Endothelial cell (in vitro differentiated cells): ENCODE measurements around the gene ACTL6B. TPM values are rescaled to one million over a fixed set of nuclear protein-coding genes. Genes with fewer than 3 reads are reported as not detected.

Source experiments
- DNase-seq: peaks from one replicate; pipeline ENCODE4 v3.0.0; 2021; ENCODE audit warnings: low spot score
- H3K27ac Mint-ChIP-seq: one replicate; pipeline ENCODE4 v1.8.0; 2021; ENCODE audit warnings: mixed read lengths, inconsistent platforms; ENCODE audit not compliant: unreplicated experiment
- H3K27me3 Mint-ChIP-seq: one replicate; pipeline ENCODE4 v1.8.0; 2021; ENCODE audit warnings: mild to moderate bottlenecking, moderate library complexity, mixed read lengths, inconsistent platforms; ENCODE audit not compliant: unreplicated experiment
- H3K36me3 Mint-ChIP-seq: one replicate; pipeline ENCODE4 v1.8.0; 2021; ENCODE audit warnings: mild to moderate bottlenecking, low read depth, mixed read lengths, inconsistent platforms; ENCODE audit not compliant: unreplicated experiment
- H3K4me1 Mint-ChIP-seq: one replicate; pipeline ENCODE4 v1.8.0; 2021; ENCODE audit warnings: mild to moderate bottlenecking, mixed read lengths, inconsistent platforms; ENCODE audit not compliant: unreplicated experiment
- H3K4me3 Mint-ChIP-seq: one replicate; pipeline ENCODE4 v1.8.0; 2021; ENCODE audit warnings: mild to moderate bottlenecking, mixed read lengths, inconsistent platforms; ENCODE audit not compliant: unreplicated experiment
- H3K9me3 Mint-ChIP-seq: one replicate; pipeline ENCODE4 v1.8.0; 2021; ENCODE audit warnings: mixed read lengths, inconsistent platforms; ENCODE audit not compliant: unreplicated experiment
- CTCF ChIP-seq: fragments of 200-600 bp; sonication (generic); IDR thresholded peaks from one replicate; pipeline ENCODE4 v1.5.0; 2021; ENCODE audit warnings: antibody characterized with exemption; ENCODE audit not compliant: unreplicated experiment
- total RNA-seq: library from RNA; stranded (reverse); fragmentation: NEBNext Ultra II Directional; extraction: Animal tissue kit (Norgen Biotek cat#: 25700); gene quantifications from one replicate; pipeline ENCODE4 v1.2.1, GENCODE V29; 2021; ENCODE audit not compliant: unreplicated experiment

The ACTL6B gene
- total RNA-seq, 1 donor from 2014 or later: not detected

GRCh38 chr7:100689230-100690135 is 33.2 kb upstream of the ACTL6B start:
- DNase-seq: no peak
- no peak for TF ChIP-seq CTCF
- Mint-ChIP-seq H3K4me1 (peaks cover 17% of the 10 kb centered on the region), H3K4me3 (peak overlapping the region; percentile 56), H3K9me3 (no peaks in the 10 kb centered on the region), H3K27ac (peak overlapping the region; percentile 36), H3K27me3 (peaks cover 11% of the 10 kb centered on the region), H3K36me3 (peaks cover 22% of the 10 kb centered on the region)

GRCh38 chr7:100688326-100688860 is 32.1 kb upstream of the ACTL6B start:
- no peak for DNase-seq
- H3K4me1 Mint-ChIP-seq: peaks cover 17% of the 10 kb centered on the region
- H3K27me3 Mint-ChIP-seq: peaks cover 11% of the 10 kb centered on the region
- peaks cover 22% of the 10 kb centered on the region for H3K36me3 Mint-ChIP-seq
- no peak for TF ChIP-seq CTCF
- H3K27ac Mint-ChIP-seq: peak overlapping the region; percentile 36
- H3K4me3 Mint-ChIP-seq: peak overlapping the region; percentile 56
- H3K9me3 Mint-ChIP-seq: no peaks in the 10 kb centered on the region

GRCh38 chr7:100687751-100688300 is 31.6 kb upstream of the ACTL6B start:
- no peak for DNase-seq
- H3K27me3 Mint-ChIP-seq: peaks cover 6% of the 10 kb centered on the region
- H3K27ac Mint-ChIP-seq: no peak overlapping the region
- no peaks in the 10 kb centered on the region for H3K9me3 Mint-ChIP-seq
- H3K36me3 Mint-ChIP-seq: peaks cover 17% of the 10 kb centered on the region
- H3K4me3 Mint-ChIP-seq: no peak overlapping the region
- no peak for TF ChIP-seq CTCF
- peaks cover 12% of the 10 kb centered on the region for H3K4me1 Mint-ChIP-seq

- H3K9me3 Mint-ChIP-seq: no peaks in the 10 kb centered on the region
- H3K4me1 Mint-ChIP-seq: peaks cover 6% of the 10 kb centered on the region
- no peak overlapping the region for H3K4me3 Mint-ChIP-seq
- no peak for TF ChIP-seq CTCF
- H3K36me3 Mint-ChIP-seq: peaks cover 15% of the 10 kb centered on the region
- no peak for DNase-seq
- H3K27me3 Mint-ChIP-seq: peaks cover 6% of the 10 kb centered on the region
- no peak overlapping the region for H3K27ac Mint-ChIP-seq
Observed at GRCh38 chr7:100687261-100687660, 31.0 kb upstream of the ACTL6B start.

GRCh38 chr7:100686822-100687211 is 30.6 kb upstream of the ACTL6B start:
- no peak for DNase-seq
- H3K4me1 Mint-ChIP-seq: peaks cover 3% of the 10 kb centered on the region
- H3K4me3 Mint-ChIP-seq: no peak overlapping the region
- peaks cover 6% of the 10 kb centered on the region for H3K27me3 Mint-ChIP-seq
- H3K27ac Mint-ChIP-seq: no peak overlapping the region
- H3K9me3 Mint-ChIP-seq: no peaks in the 10 kb centered on the region
- H3K36me3 Mint-ChIP-seq: peaks cover 15% of the 10 kb centered on the region
- TF ChIP-seq CTCF: no peak
